Neural progenitor cell (in vitro differentiated cells): ENCODE measurements around the gene LRPAP1. TPM values are rescaled to one million over a fixed set of nuclear protein-coding genes. Genes with fewer than 3 reads are reported as not detected.

Source experiments
- DNase-seq: peaks from one replicate; pipeline ENCODE4 v3.0.0-alpha.2; 2016; ENCODE audit warnings: low spot score
- H2AFZ ChIP-seq: fragments of 200-600 bp; sonication (generic); replicated peaks from 2 replicates; pipeline ENCODE4 v1.6.1; 2016; ENCODE audit warnings: antibody characterized with exemption
- H3F3A ChIP-seq: fragments of 200-600 bp; sonication (generic); 2 replicates; pipeline ENCODE4 v1.6.1; 2016; ENCODE audit warnings: antibody characterized with exemption, low read depth
- H3K27ac ChIP-seq: fragments of 200-600 bp; sonication (generic); 2 replicates; pipeline ENCODE4 v1.5.1; 2016; ENCODE audit warnings: mild to moderate bottlenecking
- H3K27me3 ChIP-seq: fragments of 200-600 bp; sonication (generic); 2 replicates; pipeline ENCODE4 v1.6.1; 2016; ENCODE audit warnings: mild to moderate bottlenecking, moderate library complexity
- H3K36me3 ChIP-seq: fragments of 200-600 bp; sonication (generic); 2 replicates; pipeline ENCODE4 v1.5.1; 2016
- H3K4me1 ChIP-seq: fragments of 200-600 bp; sonication (generic); 2 replicates; pipeline ENCODE4 v1.6.1; 2016; ENCODE audit warnings: mixed run types
- H3K4me2 ChIP-seq: fragments of 200-600 bp; sonication (generic); 2 replicates; pipeline ENCODE4 v1.6.1; 2016
- H3K4me3 ChIP-seq: fragments of 200-600 bp; sonication (generic); 2 replicates; pipeline ENCODE4 v1.5.1; 2016
- H3K79me2 ChIP-seq: fragments of 200-600 bp; sonication (generic); 2 replicates; pipeline ENCODE4 v1.6.1; 2016; ENCODE audit warnings: low read depth
- H3K9ac ChIP-seq: fragments of 200-600 bp; sonication (generic); 2 replicates; pipeline ENCODE4 v1.6.1; 2016
- H3K9me3 ChIP-seq: fragments of 200-600 bp; sonication (generic); 2 replicates; pipeline ENCODE4 v1.5.1; 2016; ENCODE audit warnings: low read depth
- H4K20me1 ChIP-seq: fragments of 200-600 bp; sonication (generic); 2 replicates; pipeline ENCODE4 v1.6.1; 2016; ENCODE audit warnings: low read depth
- H3K27ac Mint-ChIP-seq: 3 replicates; pipeline ENCODE4 v1.8.0; 2021; ENCODE audit warnings: mixed read lengths
- H3K27me3 Mint-ChIP-seq: 2 replicates; pipeline ENCODE4 v1.8.0; 2022; ENCODE audit warnings: low read depth, mild to moderate bottlenecking, inconsistent platforms, moderate library complexity, mixed read lengths; ENCODE audit not compliant: insufficient read depth
- H3K36me3 Mint-ChIP-seq: 3 replicates; pipeline ENCODE4 v1.8.0; 2021; ENCODE audit warnings: mixed read lengths
- H3K4me1 Mint-ChIP-seq: 3 replicates; pipeline ENCODE4 v1.8.0; 2021; ENCODE audit warnings: mixed read lengths
- H3K4me3 Mint-ChIP-seq: 3 replicates; pipeline ENCODE4 v1.8.0; 2021; ENCODE audit warnings: mild to moderate bottlenecking, moderate library complexity, mixed read lengths
- H3K9me3 Mint-ChIP-seq: 3 replicates; pipeline ENCODE4 v1.8.0; 2020; ENCODE audit warnings: mixed read lengths
- EZH2 ChIP-seq: fragments of 200-600 bp; sonication (generic); IDR thresholded peaks from 2 replicates; pipeline ENCODE4 v1.6.1; 2017; ENCODE audit warnings: antibody characterized with exemption, mild to moderate bottlenecking, moderate library complexity
- EZH2phosphoT487 ChIP-seq: fragments of 200-600 bp; sonication (generic); IDR thresholded peaks from 2 replicates; pipeline ENCODE4 v1.6.1; 2017; ENCODE audit warnings: antibody characterized with exemption
- total RNA-seq: library from RNA; depleted of rRNA; stranded (reverse); fragments of >200 nt; gene quantifications from 2 replicates; pipeline ENCODE4 v1.2.3, GENCODE V29; 2015; ENCODE audit warnings: low replicate concordance
- TF ChIP-seq, protein P1 (sequence below): fragments of 200-600 bp; sonication (generic); IDR thresholded peaks from 2 replicates; pipeline ENCODE4 v1.5.1; 2017; ENCODE audit warnings: antibody characterized with exemption, mild to moderate bottlenecking

LRPAP1 gene
- total RNA-seq, 1 donor from 2014 or later: 48.3 TPM

DNA sequence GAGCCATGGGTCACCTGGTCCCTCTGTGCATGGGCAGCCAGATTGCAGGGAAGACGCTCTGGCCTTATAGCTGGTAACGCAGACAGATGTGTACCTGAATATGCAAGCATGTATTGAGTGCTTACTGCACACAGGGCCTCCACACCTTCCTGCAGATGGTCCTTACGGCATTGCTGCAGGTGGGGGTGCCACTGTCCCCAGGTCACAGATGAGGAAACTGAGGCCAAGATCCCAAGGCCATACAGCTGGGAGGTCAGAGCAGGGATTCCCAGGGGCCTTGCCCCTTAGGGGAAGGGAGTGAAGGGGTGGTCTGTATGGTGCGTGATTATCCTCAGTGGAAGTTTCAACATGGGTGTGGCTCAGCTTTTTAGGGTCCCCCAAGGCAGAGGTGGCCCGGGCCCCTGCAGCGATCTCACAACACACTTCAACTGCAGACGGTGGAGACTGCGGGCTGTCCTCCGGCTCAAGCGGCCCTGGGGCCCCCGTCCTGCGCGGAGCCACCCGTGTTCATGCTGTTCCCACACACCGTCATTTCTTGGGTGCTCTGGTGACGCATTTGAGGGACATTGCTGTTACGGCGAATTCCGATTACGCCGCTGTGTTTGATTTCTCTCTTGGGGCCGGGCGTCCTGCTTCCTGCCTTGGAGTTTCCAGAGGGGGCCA, 61.0 kb downstream of the LRPAP1 start:
- H3K4me3 Mint-ChIP-seq: no peak overlapping the region
- no peak for TF ChIP-seq EZH2
- TF ChIP-seq, protein P1, sequence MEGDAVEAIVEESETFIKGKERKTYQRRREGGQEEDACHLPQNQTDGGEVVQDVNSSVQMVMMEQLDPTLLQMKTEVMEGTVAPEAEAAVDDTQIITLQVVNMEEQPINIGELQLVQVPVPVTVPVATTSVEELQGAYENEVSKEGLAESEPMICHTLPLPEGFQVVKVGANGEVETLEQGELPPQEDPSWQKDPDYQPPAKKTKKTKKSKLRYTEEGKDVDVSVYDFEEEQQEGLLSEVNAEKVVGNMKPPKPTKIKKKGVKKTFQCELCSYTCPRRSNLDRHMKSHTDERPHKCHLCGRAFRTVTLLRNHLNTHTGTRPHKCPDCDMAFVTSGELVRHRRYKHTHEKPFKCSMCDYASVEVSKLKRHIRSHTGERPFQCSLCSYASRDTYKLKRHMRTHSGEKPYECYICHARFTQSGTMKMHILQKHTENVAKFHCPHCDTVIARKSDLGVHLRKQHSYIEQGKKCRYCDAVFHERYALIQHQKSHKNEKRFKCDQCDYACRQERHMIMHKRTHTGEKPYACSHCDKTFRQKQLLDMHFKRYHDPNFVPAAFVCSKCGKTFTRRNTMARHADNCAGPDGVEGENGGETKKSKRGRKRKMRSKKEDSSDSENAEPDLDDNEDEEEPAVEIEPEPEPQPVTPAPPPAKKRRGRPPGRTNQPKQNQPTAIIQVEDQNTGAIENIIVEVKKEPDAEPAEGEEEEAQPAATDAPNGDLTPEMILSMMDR: no peak
- no peak for TF ChIP-seq EZH2phosphoT487
- no peaks in the 10 kb centered on the region for H3K9me3 ChIP-seq
- H3K27me3 Mint-ChIP-seq: peaks cover 10% of the 10 kb centered on the region
- peak; percentile 1 for DNase-seq
- no peak overlapping the region for H3K27ac ChIP-seq
- H3K4me3 ChIP-seq: no peak overlapping the region
- peak overlapping the region; percentile 42 for H3K27ac Mint-ChIP-seq
- peaks cover 17% of the 10 kb centered on the region for H3F3A ChIP-seq
- H3K27me3 ChIP-seq: peaks cover 49% of the 10 kb centered on the region
- H3K4me1 Mint-ChIP-seq: peaks cover 16% of the 10 kb centered on the region
- H3K9ac ChIP-seq: no peak overlapping the region
- H3K4me2 ChIP-seq: no peak overlapping the region
- no peaks in the 10 kb centered on the region for H3K79me2 ChIP-seq
- no peaks in the 10 kb centered on the region for H3K4me1 ChIP-seq
- H4K20me1 ChIP-seq: no peaks in the 10 kb centered on the region
- H2AFZ ChIP-seq: no peak overlapping the region
- H3K36me3 Mint-ChIP-seq: no peaks in the 10 kb centered on the region
- H3K36me3 ChIP-seq: no peaks in the 10 kb centered on the region
- no peaks in the 10 kb centered on the region for H3K9me3 Mint-ChIP-seq

DNA sequence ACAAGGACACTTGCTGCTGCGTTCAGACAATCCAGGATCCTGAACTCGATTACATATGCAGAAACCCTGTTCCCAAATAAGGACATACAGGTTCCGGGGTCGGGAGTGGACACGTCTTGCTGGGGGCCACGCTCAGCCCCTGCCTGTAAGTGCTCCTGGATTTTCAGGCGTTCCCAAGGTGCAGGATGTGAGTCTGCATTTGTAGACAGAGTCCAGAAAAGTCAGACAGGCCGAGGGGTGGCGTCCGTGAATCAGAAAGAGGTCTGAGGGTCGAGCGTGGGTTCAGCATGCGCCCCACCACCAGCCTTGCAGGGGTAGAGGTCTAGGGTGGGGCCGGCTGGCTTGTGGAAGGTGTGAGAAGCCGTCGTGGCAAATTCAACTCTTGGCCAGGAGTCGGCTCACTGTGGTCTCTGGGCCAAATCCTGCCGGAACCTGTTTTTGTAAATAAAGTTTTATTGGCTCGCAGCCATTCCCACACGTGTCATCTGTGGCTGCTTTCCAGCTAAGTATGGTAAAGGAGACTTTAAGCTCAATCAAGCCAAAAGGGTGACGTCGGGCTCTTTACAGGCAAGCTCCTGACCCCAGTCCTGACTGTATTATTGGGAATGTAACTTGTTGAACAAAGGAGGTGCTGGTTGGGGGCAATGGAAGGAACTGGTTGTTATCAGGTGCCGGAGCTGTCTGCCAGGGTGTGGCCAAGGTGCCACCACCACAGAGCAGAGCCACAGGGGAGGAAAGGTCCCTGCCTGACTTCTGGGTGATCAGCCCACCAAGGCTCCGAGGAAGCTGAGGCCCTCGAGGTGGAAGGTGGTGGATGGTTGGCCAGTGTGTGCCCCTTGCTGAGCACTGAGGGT, 61.8 kb downstream of the LRPAP1 start:
- Histone ChIP-seq H4K20me1 (no peaks in the 10 kb centered on the region), H3K9ac (no peak overlapping the region), H3K79me2 (no peaks in the 10 kb centered on the region), H3K27ac (no peak overlapping the region), H3K27me3 (peaks cover 55% of the 10 kb centered on the region), H3K4me2 (no peak overlapping the region), H3K4me3 (no peak overlapping the region), H3K9me3 (no peaks in the 10 kb centered on the region), H2AFZ (no peak overlapping the region), H3K36me3 (no peaks in the 10 kb centered on the region), H3F3A (peaks cover 17% of the 10 kb centered on the region), H3K4me1 (no peaks in the 10 kb centered on the region)
- Mint-ChIP-seq H3K27ac (peak overlapping the region; percentile 26), H3K27me3 (peaks cover 10% of the 10 kb centered on the region), H3K36me3 (no peaks in the 10 kb centered on the region), H3K4me1 (peaks cover 17% of the 10 kb centered on the region), H3K9me3 (no peaks in the 10 kb centered on the region), H3K4me3 (no peak overlapping the region)
- TF ChIP-seq EZH2 (no peak), EZH2phosphoT487 (no peak)
- DNase-seq: peak; percentile 2

DNA sequence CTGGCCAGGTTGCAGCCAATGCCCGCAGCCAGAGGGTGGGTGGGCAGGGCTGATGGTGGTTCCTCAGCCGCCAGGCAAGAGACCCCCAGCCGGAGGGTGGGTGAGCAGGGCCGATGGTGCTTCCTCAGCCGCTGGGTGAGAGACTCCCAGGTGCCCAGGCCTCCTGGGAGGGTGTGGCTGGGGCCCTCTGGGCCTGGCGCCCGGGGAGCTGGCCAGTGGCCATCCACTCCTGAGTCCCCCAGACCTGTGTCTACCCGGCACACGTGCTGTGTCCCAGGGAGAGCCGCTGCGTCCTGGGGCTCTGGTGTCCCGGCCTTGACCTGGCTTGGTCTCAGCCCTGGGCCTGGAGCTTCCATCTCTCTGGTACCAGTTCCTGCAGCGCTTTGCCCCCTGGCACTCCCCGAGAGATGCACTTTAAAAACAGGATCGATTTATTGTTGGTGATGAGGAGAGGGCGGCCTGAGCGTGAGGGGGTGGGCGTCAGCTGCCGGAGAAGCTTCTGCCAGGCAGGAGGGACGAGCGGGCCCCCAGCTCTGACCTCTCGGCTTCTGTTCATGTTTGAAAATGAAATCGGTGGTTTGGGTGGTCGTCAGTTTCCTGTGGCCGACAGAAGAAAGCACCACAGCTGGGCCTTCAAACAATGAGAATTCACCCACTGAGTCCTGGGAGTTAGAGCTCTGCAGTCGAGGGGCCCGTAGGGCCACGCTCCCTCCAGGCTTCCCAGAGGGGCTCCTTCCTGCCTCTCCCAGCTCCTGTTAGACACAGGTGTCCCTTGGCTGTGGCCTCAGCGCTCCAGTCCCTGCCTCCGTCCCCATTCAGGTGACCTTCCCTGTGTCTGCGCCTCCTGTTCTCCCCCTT, 62.6 kb downstream of the LRPAP1 start:
- no peak overlapping the region for H3K27ac ChIP-seq
- Mint-ChIP-seq H3K4me1 (peaks cover 21% of the 10 kb centered on the region), H3K27me3 (peaks cover 10% of the 10 kb centered on the region), H3K27ac (peak overlapping the region; percentile 26), H3K36me3 (no peaks in the 10 kb centered on the region), H3K4me3 (no peak overlapping the region), H3K9me3 (no peaks in the 10 kb centered on the region)
- no peak overlapping the region for H3K4me2 ChIP-seq
- TF ChIP-seq EZH2phosphoT487 (no peak), EZH2 (no peak)
- TF ChIP-seq, protein P1: no peak
- DNase-seq: peak; percentile 1
- peaks cover 64% of the 10 kb centered on the region for H3K27me3 ChIP-seq
- no peak overlapping the region for H2AFZ ChIP-seq
- no peaks in the 10 kb centered on the region for H3K4me1 ChIP-seq
- H3K4me3 ChIP-seq: no peak overlapping the region
- H3F3A ChIP-seq: peaks cover 17% of the 10 kb centered on the region
- no peaks in the 10 kb centered on the region for H3K9me3 ChIP-seq
- H3K9ac ChIP-seq: no peak overlapping the region
- H3K79me2 ChIP-seq: no peaks in the 10 kb centered on the region
- no peaks in the 10 kb centered on the region for H3K36me3 ChIP-seq
- no peaks in the 10 kb centered on the region for H4K20me1 ChIP-seq
